GM12892 (cell line): ENCODE measurements around the gene PHOX2A.

Experiments used
- POLR2A ChIP-seq: IDR thresholded peaks from 2 replicates; pipeline ENCODE4 v1.6.1; 2011; ENCODE audit warnings: low read depth, low read length, control low read depth
- POLR2AphosphoS5 ChIP-seq: IDR thresholded peaks from 2 replicates; pipeline ENCODE4 v1.6.1; 2011; ENCODE audit warnings: low read depth, low read length, control low read depth
- TAF1 ChIP-seq: IDR thresholded peaks from 2 replicates; pipeline ENCODE4 v1.6.1; 2011; ENCODE audit warnings: low read depth, mild to moderate bottlenecking, control low read depth, low read length, borderline replicate concordance

DNA sequence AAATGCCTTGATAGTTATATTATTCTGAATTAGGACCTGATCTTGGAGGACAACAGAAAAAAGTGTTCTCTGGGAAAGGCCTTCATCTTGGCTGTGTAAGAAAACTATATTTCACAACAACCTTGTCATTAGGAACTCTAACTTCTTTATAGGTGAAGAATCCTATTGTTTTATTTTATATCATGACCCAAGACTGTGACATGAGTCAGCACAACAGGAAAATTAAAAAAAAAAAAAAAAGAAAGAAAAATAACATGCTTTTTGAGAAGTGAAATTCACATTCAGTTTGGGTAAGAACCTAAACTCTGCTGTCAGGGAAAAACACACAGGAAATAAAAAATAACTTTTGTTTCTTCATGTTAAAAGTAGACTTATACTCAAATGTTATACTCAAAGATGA, 39.1 kb downstream of the PHOX2A start:
- TF ChIP-seq TAF1 (no peak), POLR2AphosphoS5 (no peak), POLR2A (no peak)
